LNCAP (cell line): ENCODE results near the gene DPP6.

Source experiments
- CTCF ChIP-seq: fragments of 450-650 bp; IDR thresholded peaks from 2 replicates; pipeline ENCODE4 v1.5.1; 2017; ENCODE audit warnings: mild to moderate bottlenecking

DPP6 gene

DNA sequence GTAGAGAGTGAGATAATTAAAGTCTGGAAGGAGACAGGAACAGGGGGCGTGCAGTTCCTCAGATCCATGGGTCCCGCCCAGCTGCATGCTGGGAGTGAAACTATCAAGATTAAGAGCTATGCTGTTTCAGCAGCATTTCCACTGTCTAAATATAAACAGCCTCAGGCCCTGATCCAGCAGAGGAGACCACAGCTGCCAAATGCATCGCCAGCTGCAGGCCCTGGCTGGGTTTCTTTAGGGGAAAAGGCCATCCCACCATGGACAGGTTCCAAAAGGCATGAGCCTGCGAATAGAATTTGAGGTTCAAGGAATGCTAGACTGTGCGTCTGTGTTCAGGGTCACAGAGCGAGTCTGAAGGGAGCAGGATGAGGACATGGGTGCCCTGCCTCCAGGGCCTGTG lies 539.3 kb downstream of the DPP6 start:
- TF ChIP-seq CTCF, result no peak

GRCh38 chr7:154592388-154592787 lies 540.2 kb downstream of the DPP6 start:
- no peak for TF ChIP-seq CTCF

DNA sequence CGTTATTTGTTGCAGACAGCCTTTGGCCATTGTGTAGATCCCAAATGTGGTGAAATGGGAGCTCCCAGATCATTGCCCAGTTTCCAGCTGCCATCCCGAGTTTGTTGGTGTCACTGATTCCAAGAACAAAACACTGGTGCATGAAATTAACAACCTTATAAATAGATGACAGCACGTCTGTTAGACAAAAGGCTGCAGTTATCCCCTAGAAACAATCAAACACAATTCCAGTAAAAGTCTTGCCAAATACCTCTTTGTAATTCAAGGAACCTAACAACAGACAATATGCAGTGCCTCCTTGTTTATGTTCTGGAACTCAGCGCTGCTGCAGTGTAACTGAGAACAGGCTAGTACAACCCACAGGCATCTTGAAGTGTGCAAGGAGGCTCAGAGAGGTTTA lies 546.2 kb downstream of the DPP6 start:
- no peak for TF ChIP-seq CTCF

GRCh38 chr7:154598864-154599263 lies 546.7 kb downstream of the DPP6 start:
- TF ChIP-seq CTCF, result no peak

DNA sequence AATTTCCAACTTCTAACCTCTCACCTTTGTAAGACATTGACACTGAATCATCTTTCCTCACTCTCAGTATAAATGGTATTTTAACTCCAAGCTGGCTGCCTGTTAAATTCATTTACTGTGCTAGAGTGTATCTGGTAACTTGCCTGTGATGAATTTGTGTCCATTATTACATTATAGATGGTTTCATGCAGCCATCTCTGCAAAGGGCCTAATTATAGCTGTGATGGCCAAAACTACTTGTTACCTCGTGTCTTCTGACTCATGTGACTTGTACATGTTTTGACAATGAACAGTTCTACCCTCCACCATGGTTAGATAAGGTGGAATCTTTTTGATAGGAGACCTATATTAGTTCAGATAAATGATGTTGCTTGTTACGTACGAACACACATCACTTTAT lies 558.7 kb downstream of the DPP6 start:
- no peak for TF ChIP-seq CTCF

DNA sequence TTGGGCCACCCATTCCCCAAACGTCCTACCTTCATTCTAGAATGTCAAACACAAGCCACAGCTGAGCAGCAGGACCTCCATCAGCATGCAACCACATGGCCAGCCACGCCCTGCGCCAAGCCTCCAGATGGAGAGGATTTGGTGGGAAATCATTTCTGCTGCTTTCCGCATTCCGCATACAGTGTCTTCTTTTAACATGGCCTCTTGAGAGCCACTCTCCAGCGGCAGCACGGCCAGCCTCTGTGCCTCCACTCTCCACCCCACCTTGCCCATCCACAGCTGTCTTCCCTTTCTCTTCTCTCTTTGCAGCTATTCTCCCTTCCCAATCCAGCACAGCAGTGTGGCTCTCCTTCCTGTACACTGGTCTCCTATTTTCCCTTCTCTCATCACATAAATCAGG lies 561.6 kb downstream of the DPP6 start:
- TF ChIP-seq CTCF, result no peak

GRCh38 chr7:154620141-154620755 lies 568.0 kb downstream of the DPP6 start:
- TF ChIP-seq CTCF, result no peak

GRCh38 chr7:154623399-154623798 lies 571.2 kb downstream of the DPP6 start:
- TF ChIP-seq CTCF, result no peak
